ENCODE data around the gene FCER1G.

The FCER1G gene

GRCh38 chr1:161189036-161189435, 26.1 kb upstream of the FCER1G start:
- no peak for DNase-seq

- no peak for DNase-seq
Measured at GRCh38 chr1:161190962-161191521, 24.1 kb upstream of the FCER1G start.

GRCh38 chr1:161191971-161192370, 23.1 kb upstream of the FCER1G start:
- DNase-seq, result no peak

- peak; percentile 62 to 73 for DNase-seq
Measured at GRCh38 chr1:161192476-161193465, 22.3 kb upstream of the FCER1G start.

- no peak for DNase-seq
Measured at GRCh38 chr1:161193561-161194235, 21.4 kb upstream of the FCER1G start.

GRCh38 chr1:161195171-161195570, 19.9 kb upstream of the FCER1G start:
- no peak for DNase-seq

GRCh38 chr1:161196111-161196510, 19.0 kb upstream of the FCER1G start:
- DNase-seq, result no peak

- DNase-seq, result no peak
Measured at GRCh38 chr1:161196521-161197451, 18.3 kb upstream of the FCER1G start.

GRCh38 chr1:161197560-161198193, 17.4 kb upstream of the FCER1G start:
- DNase-seq, result no peak

- no peak for DNase-seq
Measured at GRCh38 chr1:161198194-161198896, 16.8 kb upstream of the FCER1G start.

GRCh38 chr1:161198897-161199431, 16.1 kb upstream of the FCER1G start, which contains the start of gene ADAMTS4:
ADAMTS4 (minus strand) TSS chr1:161199054; CDS start chr1:161198627, 427 bp downstream.
- no peak for DNase-seq

GRCh38 chr1:161199506-161200139, 15.5 kb upstream of the FCER1G start:
- DNase-seq, result no peak

- DNase-seq, result no peak
Measured at GRCh38 chr1:161200421-161200991, 14.6 kb upstream of the FCER1G start.

- DNase-seq, result no peak
Measured at GRCh38 chr1:161200992-161201835, 13.9 kb upstream of the FCER1G start.

- DNase-seq, result peak; percentile 93 to 96
Measured at GRCh38 chr1:161201836-161202712, 13.0 kb upstream of the FCER1G start, which contains the start of gene NDUFS2. NDUFS2 (plus strand) TSS chr1:161202367; CDS start chr1:161202386, 19 bp downstream.

- DNase-seq, result no peak
Measured at GRCh38 chr1:161206411-161207140, 8.5 kb upstream of the FCER1G start.

- no peak for DNase-seq
Measured at GRCh38 chr1:161207173-161207572, 7.9 kb upstream of the FCER1G start.
